Posterior vena cava (tissue), 2 donors: ENCODE measurements around the gene SNTG2. TPM values are rescaled to one million over a fixed set of nuclear protein-coding genes. Genes with fewer than 3 reads are reported as not detected.

ENCODE experiments used
- DNase-seq: peaks from one replicate; pipeline ENCODE4 v3.0.0-alpha.2; 2020; ENCODE audit warnings: low spot score
- intact Hi-C, 2 donors: fragments of 100-400 bp; cut with DNase I; formaldehyde crosslinking; loops; one replicate each; pipeline versions ENCODE4 v1.14.1 to v1.14.2; 2022 to 2023
- total RNA-seq, 2 donors: library from RNA; stranded (reverse); fragmentation: NEBNext Ultra II Directional; extraction: Animal tissue kit (Norgen Biotek cat#: 25700); gene quantifications; one replicate each; pipeline ENCODE4 v1.2.1, GENCODE V29; 2021
- donor health status: DM: yes; HTN: yes; CAD: no.
- donor health status: DM: yes; HTN: yes; CAD: no.

SNTG2 gene
- total RNA-seq, 2 donors from 2014 or later = 5.2 to 6.2 TPM

GRCh38 chr2:1236606-1237005 lies 286.0 kb downstream of the SNTG2 start:
- intact Hi-C loops = no loop called here
- no peak for DNase-seq

- DNase-seq = no peak
Observed at GRCh38 chr2:1237783-1238182, 287.1 kb downstream of the SNTG2 start.

GRCh38 chr2:1238598-1239138 lies 288.0 kb downstream of the SNTG2 start:
- intact Hi-C loops = no loop called here

More at GRCh38 chr2:1237783-1238182, 287.1 kb downstream of the SNTG2 start:
- intact Hi-C loops = no loop called here

GRCh38 chr2:1245193-1245592 lies 294.5 kb downstream of the SNTG2 start:
- no peak for DNase-seq
- intact Hi-C loops = no loop called here

More at GRCh38 chr2:1238598-1239138, 288.0 kb downstream of the SNTG2 start:
- DNase-seq = no peak

- no peak for DNase-seq
- intact Hi-C loops = no loop called here
Observed at GRCh38 chr2:1246239-1246638, 295.6 kb downstream of the SNTG2 start.

- intact Hi-C loops = no loop called here
- no peak for DNase-seq
Observed at GRCh38 chr2:1246991-1247390, 296.3 kb downstream of the SNTG2 start.

GRCh38 chr2:1248187-1248586 lies 297.5 kb downstream of the SNTG2 start:
- no peak for DNase-seq
- intact Hi-C loops = no loop called here

GRCh38 chr2:1249897-1250687 lies 299.4 kb downstream of the SNTG2 start:
- no peak for DNase-seq
- intact Hi-C loops = no loop called here

- intact Hi-C loops = loop anchor here in 1 of 2 donors (1.0 kb wide), 1 partner anchor 11 kb away; no protein-coding TSS in a partner anchor
- DNase-seq = no peak
Observed at GRCh38 chr2:1251520-1251919, 300.9 kb downstream of the SNTG2 start.

- intact Hi-C loops = no loop called here
- DNase-seq = no peak
Observed at GRCh38 chr2:1253629-1254028, 303.0 kb downstream of the SNTG2 start.

GRCh38 chr2:1254662-1255343 lies 304.2 kb downstream of the SNTG2 start:
- intact Hi-C loops = no loop called here
- no peak for DNase-seq

GRCh38 chr2:1256632-1257324 lies 306.1 kb downstream of the SNTG2 start:
- DNase-seq = no peak
- intact Hi-C loops = no loop called here

GRCh38 chr2:1257334-1257733 lies 306.7 kb downstream of the SNTG2 start:
- DNase-seq = no peak
- intact Hi-C loops = no loop called here

- DNase-seq = no peak
- intact Hi-C loops = no loop called here
Observed at GRCh38 chr2:1259746-1260145, 309.1 kb downstream of the SNTG2 start.

GRCh38 chr2:1262609-1263008 lies 312.0 kb downstream of the SNTG2 start:
- intact Hi-C loops = loop anchor here in 1 of 2 donors (1.0 kb wide), 1 partner anchor 11 kb away; no protein-coding TSS in a partner anchor
- DNase-seq = no peak

- no peak for DNase-seq
- intact Hi-C loops = no loop called here
Observed at GRCh38 chr2:1265454-1265853, 314.8 kb downstream of the SNTG2 start.

- intact Hi-C loops = no loop called here
- no peak for DNase-seq
Observed at GRCh38 chr2:1266351-1266750, 315.7 kb downstream of the SNTG2 start.

- intact Hi-C loops = no loop called here
- no peak for DNase-seq
Observed at GRCh38 chr2:1268034-1268433, 317.4 kb downstream of the SNTG2 start.

GRCh38 chr2:1269812-1270211 lies 319.2 kb downstream of the SNTG2 start:
- DNase-seq = no peak
- intact Hi-C loops = no loop called here

- intact Hi-C loops = no loop called here
- DNase-seq = no peak
Observed at GRCh38 chr2:1272835-1273234, 322.2 kb downstream of the SNTG2 start.
